Coronary artery (tissue), 2 donors: ENCODE data around the gene DPY30.
"Not testable (repeated sequence)": the region's sequence is repeated elsewhere in the genome, so short reads cannot be mapped to it uniquely, and the experiment has no call there.

Source experiments
- DNase-seq: peaks from one replicate; pipeline ENCODE4 v3.0.0-alpha.2; 2017; ENCODE audit warnings: low spot score
- H3K27ac ChIP-seq, 2 donors: fragments of 200-600 bp; sonication (generic); one replicate each; pipeline ENCODE4 v1.5.1; 2016 to 2019
- H3K4me3 ChIP-seq: fragments of 200-600 bp; sonication (generic); 2 replicates; pipeline ENCODE4 v1.5.1; 2016; ENCODE audit warnings: mild to moderate bottlenecking, moderate library complexity
- TF ChIP-seq, protein P1 (sequence below): fragments of 200-600 bp; sonication (generic); IDR thresholded peaks from one replicate; pipeline ENCODE4 v1.5.1; 2019; ENCODE audit warnings: antibody characterized with exemption

Gene DPY30

DNA sequence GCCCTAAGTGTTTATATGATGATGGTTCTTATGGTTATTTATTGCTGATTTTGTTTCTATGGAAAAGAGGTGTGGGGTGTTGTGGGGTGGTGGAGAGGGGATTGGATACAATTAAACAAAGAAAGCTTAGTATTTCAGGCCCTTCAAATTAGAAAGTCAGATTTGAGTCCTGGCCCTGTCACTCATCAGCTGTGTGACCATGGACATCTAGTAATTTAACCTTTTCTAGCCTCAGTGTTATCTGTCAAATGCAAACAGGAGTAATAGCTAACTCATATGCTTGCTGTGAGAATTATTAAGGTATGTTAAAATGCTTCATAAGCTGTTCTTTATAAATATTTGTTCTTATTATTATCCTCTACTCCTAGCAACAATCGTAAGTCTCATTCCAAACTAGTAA, 26.7 kb downstream of the DPY30 start:
- DNase-seq, result no peak
- TF ChIP-seq, protein P1, sequence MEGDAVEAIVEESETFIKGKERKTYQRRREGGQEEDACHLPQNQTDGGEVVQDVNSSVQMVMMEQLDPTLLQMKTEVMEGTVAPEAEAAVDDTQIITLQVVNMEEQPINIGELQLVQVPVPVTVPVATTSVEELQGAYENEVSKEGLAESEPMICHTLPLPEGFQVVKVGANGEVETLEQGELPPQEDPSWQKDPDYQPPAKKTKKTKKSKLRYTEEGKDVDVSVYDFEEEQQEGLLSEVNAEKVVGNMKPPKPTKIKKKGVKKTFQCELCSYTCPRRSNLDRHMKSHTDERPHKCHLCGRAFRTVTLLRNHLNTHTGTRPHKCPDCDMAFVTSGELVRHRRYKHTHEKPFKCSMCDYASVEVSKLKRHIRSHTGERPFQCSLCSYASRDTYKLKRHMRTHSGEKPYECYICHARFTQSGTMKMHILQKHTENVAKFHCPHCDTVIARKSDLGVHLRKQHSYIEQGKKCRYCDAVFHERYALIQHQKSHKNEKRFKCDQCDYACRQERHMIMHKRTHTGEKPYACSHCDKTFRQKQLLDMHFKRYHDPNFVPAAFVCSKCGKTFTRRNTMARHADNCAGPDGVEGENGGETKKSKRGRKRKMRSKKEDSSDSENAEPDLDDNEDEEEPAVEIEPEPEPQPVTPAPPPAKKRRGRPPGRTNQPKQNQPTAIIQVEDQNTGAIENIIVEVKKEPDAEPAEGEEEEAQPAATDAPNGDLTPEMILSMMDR, result no peak
- H3K27ac ChIP-seq, result no peak overlapping the region
- no peak overlapping the region for H3K4me3 ChIP-seq

GRCh38 chr2:32011485-32011960, 28.1 kb downstream of the DPY30 start:
- TF ChIP-seq, protein P1, result no peak
- Histone ChIP-seq H3K27ac (peak overlapping the region; percentile 89 to 99), H3K4me3 (peak overlapping the region; percentile 80)
- DNase-seq, result no peak

GRCh38 chr2:32010670-32011484, 28.7 kb downstream of the DPY30 start, which contains the start of gene MEMO1:
Gene MEMO1, minus strand, starts transcription at chr2:32011008. Its CDS starts 761 bp downstream, at chr2:32010247.
- DNase-seq, result peak; percentile 94
- TF ChIP-seq, protein P1, result no peak
- H3K27ac ChIP-seq, result peak within 1 kb of the TSS; percentile 89 to 99

GRCh38 chr2:32010280-32010669, 29.3 kb downstream of the DPY30 start:
- Histone ChIP-seq H3K27ac (peak overlapping the region; percentile 89 to 99), H3K4me3 (peak overlapping the region; percentile 80)
- DNase-seq, result not testable (repeated sequence)

More at GRCh38 chr2:32010670-32011484, 28.7 kb downstream of the DPY30 start, which contains the start of gene MEMO1:
- peak within 1 kb of the TSS; percentile 80 for H3K4me3 ChIP-seq

DNA sequence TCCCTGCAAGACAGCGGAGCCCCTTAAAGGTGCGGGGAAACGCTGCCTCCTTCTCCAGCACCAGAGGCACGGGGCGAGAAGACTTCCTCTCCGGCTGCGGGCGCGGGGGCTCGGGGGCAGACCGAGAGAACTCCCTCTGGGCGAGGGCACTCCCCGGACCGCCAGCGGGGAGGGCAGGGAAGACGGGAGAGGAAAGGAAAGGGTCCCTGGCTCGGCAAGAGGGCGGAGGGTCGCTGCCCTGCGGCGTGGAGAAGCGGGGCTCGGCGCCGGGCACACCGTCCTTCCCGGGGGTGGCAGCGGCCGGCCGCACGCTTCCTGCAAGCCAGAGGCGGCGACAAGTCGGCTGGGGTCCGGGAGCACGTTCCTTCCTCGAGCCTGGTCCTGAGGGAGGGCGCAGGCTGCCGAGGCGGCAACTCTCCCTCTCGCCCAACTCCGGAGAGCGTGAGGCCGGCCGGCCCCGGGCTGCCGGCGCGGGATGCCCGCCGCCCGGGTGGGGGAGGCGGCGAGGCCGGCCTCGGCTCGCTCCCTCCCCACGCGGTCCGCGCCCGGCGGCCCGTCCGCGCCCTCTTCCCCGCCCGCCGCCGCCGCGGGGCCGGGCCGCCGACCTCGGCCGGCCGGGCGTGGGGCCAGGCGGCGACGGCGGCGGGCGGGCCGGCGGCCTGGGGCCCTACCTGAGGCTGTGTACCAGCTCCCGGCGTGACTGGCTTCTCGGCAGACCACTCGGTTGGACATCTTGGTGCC, 29.9 kb downstream of the DPY30 start:
- TF ChIP-seq, protein P1, result no peak
- H3K27ac ChIP-seq, result peak overlapping the region; percentile 89 to 99
- peak; percentile 75 for DNase-seq
- H3K4me3 ChIP-seq, result peak overlapping the region; percentile 80

DNA sequence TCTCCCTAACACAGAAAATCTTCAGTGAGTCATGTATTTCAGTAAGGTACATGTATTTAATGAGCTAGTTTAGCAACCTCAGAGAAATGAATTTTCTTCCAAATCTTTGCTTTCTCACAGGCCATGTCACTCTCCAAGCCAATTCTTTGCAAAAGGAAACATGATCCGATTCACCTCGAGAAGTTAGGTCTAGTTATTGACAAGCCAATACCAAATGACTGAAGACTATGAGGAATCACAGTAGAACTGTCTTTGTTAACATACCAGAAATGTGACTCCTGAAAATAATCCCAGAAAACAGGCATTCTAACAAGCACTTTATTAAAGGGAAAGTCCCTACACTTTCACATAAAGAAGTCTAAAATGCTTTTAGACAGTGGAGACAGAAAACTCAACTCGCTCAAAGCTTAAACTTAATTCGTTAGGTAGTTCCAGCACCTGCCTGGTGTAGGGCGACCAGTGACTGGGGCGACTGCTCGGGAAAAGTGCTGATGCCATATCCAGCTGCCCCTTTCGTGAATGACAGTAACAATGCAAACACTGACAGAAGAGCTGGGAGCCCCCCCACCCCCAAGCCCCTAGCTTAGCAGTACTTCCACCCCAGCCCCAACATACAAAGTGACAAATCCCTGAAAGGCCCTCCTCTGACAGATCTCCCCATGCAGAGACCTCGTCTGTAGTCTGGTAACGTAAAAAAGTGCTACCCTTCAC, 30.6 kb downstream of the DPY30 start:
- no peak for DNase-seq
- Histone ChIP-seq H3K4me3 (peak overlapping the region; percentile 80), H3K27ac (peak overlapping the region; percentile 42 to 99)
- TF ChIP-seq, protein P1, result no peak

DNA sequence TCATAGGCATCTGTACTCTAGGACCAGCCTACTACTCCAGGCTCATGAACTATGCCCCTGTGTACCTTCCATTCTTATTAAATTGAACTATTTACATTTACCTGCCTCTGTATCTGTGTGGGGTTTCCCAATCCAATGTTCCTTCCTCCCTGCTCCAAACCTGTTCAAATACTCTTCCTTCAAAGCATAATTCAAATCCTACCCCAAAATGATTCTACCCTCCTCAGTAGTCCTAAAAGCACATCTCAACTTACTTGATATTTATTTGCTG, 32.5 kb downstream of the DPY30 start:
- TF ChIP-seq, protein P1, result no peak
- Histone ChIP-seq H3K27ac (no peak overlapping the region), H3K4me3 (no peak overlapping the region)
- DNase-seq, result no peak
